NCI-H128 (cell line): ENCODE results near the gene SCRT2.
"Not testable (repeated sequence)": the region's sequence is repeated elsewhere in the genome, so short reads cannot be mapped to it uniquely, and the experiment has no call there.

Experiments used
- DNase-seq: peaks from one replicate; lab custom pipeline; 2025; ENCODE audit not compliant: unreplicated experiment; lab: John Stamatoyannopoulos, UW

The SCRT2 gene

DNA sequence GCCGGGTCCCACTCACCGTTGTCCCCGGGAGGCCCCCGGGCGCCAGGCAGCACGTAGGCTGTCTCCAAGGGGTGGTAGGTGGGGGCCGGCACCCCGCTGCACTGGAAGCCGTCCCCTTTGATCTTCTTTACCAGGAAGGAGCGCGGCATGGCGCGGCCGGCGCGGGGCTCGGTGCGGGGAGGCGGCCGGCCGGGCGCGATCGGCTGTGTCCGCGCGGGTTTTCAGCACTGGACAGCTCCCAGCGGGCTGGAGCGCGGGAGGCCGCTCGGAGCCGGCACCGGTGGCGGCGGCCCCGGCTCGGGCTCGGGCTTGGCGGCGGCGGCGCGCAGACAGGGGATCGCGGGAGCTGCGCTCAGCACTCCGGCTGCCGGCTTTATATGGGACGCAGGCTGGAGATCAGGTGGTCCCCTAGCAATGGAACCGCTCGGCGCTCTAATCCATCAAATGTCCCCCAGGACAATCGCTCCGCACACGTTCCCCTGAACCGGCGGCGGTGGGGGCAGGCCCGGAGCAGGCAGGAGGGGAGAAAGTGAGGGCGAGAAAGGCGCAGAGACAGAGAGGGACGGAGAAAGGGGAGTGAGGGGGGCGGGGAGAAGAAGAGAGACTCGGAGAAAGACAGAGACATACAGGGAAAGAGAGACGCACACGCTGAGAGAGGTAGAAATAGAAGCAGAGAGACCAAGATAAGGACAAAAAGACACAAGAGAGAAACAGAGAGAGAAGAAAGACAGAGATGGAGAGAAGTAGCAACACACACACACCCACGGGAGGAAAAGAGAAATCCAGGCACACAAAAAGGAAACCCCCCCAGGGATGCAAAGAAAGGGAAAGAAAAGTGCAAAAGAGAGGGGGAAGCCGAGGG, at the start of gene SCRT2:
TSS of gene SCRT2 (minus strand) at position 350 of the 862 bp plus-strand sequence. CDS start at position 149, 201 bp downstream.
- no peak for DNase-seq

DNA sequence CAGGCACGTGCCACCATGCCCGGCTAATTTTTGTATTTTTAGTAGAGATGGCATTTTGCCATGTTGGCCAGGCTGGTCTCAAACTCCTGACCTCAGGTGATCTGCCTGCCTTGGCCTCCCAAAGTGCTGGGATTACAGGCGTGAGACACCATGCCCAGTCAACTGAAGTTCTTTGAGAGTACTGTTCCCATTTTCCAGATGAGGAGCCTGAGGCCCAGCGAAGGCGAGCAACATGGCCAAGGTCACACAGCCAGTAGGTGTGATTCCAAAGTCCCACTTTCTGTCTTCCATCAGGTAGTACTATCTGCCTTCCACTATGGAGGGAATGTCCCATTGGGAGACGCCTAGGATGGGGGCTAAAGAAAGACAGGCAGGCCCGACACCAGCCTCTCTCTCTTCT, 49.2 kb upstream of the SCRT2 start:
- not testable (repeated sequence) for DNase-seq

DNA sequence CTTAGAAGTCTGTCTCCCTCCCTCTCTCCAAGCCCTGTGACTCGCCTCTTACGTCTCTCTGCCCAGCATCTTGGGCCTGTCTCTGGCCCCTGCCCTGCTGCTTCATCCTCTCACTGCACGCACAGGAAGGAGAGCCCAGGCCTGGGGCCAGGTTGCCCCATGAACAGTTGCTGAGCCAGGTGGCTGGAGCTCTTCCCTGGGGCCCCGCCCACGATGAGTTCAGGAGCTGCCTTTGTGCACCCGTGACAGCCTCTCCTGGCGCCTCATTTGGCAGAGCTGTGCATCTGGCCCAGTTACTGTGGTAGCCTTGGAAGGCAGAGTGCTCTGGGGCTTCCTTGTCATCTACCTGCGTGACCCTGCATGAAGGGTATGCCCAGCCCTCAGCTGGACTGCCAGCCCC, 48.2 kb upstream of the SCRT2 start:
- no peak for DNase-seq

DNA sequence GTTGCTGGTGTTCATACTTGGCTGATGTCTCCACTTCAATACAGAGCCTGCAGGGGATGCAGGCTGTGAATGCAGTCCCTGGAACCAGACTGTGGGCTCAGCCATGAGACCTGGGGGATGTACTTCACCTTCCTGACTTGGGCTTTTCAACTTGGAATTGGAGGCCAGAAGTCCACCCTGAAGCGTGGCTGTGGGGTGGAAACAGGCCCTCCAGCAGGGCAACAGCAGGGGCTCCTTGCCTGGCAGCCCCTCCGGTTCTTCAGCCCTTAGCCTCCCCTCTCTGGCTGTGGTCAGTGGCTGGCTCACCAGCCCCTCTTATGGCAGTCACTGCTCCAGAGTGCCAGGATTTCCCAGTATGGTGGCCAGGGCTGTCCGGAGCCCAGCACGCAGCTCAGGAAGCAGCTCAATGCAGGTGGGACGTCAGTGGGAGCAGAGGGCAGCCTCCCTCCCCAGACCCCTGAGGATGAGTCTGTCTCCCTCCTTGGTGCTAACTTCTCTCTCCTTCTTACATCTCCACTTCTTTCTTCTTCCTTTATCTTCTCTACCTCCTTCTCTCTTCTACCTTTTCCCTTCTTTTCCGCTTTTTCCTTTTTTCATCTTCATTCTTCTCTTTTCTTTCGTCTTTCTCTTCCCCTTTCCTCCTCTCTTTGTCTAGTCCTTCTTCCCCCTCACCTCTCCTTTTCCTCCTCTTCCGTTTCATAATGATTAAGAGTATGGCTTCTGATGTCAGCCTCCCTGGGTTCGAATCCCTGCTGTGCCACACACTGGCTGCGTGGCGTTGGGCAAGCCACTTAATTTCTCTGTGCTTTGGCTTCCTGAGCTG, 47.4 kb upstream of the SCRT2 start:
- DNase-seq = no peak

DNA sequence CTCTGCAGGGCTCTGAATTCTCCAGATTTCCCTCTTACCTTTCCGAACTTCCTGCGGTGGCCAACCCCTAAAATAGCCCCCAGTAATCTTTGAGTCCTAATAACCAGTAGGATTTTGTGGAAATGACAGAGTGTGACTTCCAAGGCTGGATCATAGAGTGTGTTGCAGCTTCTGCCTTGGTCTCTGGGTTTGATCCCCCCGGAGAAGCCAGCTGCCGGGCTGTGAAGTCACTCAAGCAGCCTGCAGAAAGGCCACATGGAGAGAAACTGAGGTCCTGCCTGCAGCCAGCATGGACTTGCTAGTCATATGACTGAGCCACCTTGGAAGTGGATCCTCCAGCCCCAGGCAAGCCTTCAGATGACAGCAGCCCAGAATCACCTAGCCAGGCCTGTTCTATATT, 46.3 kb upstream of the SCRT2 start:
- DNase-seq = no peak

DNA sequence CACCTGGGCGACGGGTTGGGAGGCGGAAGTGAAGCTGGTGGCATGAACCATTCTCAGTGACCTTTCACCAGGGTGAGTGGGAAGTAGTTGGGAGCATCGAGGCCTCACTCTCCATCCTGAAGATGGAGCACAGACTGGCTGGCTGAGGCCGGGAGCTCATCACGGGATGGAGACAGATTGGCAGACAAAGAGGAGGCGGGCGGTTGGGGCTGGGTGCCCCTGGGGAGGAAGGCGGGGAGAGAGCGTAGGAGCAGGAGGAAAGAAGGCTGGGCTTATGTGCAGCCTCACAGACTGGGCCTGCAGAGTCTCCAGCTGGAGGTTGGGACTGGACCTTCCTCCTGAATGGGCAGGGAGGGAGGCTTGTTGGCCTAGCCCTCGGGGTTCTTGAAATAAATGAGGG, 44.2 kb upstream of the SCRT2 start:
- no peak for DNase-seq

DNA sequence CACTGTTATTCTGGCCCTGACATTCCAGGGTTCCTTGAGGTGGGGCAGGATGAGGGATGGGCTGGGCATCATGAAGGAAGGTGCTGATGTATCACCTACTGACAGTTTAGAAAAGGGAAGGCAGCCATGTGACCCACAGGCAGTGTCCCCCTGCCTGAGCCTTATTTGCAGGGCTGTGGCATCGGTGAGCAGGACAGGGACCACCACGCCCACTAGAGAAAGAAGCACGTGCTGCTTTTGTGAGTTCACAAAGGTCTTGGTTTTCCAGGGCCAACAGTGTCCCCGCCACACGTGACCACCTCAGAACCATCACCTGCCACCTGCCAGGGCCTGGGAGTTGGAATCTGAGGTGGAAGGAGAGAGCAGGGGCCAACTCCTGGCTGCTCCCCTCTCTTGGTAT, 43.5 kb upstream of the SCRT2 start:
- DNase-seq = no peak

DNA sequence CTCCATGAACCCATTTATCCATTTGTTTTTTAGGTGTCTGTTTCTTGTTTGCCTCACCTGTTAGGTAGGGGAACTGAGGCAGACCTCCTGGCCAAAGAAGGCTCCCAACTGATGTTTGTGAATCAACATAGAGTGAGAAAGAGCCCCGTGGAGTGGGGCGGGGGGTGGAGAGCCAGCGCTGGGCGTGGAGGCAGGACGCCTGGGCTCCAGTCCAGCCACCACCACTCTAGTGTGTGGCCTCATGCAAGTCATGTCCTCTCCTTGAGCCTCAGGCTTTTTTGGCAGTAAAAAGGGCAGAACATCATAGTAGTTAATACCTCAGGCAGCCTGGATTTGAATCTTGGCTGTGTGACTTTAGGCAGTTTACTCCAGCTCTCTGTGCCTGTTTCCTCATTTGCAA, 42.2 kb upstream of the SCRT2 start:
- no peak for DNase-seq

DNA sequence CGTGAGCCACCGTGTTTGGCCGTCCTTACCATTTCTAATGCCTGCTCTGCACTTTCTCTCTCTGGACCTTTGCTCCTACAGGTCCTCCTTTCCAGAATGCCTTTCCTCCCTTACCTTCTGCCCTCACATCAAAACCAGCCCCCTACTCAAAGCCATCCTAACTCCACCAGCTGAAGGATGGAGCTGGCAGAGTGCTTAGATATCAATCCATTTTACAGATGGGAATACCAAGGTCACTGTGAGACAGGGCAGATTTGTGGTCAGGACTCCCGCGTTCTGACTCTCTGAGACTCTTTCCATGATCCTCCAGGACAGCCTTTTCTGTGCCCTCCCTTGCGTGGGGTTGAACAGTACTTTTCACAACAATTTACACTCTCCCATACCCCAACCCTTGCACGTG, 41.7 kb upstream of the SCRT2 start:
- DNase-seq = no peak

DNA sequence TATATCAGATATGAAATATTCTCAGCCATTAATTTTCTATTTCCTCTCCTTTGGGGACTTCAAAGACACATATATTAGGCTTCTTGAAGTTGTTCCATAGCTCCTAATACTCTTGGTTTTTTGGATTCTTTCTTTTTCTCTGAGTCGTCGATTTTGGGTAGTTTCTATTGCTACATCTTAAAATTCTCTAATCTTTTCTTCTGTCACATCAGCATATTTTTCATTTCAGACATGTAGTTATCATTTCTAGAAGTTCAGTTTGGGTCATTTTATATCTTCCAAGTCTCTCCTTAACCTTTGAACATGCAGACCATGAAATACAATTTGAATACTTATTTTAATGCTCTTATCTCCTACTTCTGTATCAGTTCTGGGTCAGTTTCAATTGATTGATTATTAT, 38.9 kb upstream of the SCRT2 start:
- no peak for DNase-seq

DNA sequence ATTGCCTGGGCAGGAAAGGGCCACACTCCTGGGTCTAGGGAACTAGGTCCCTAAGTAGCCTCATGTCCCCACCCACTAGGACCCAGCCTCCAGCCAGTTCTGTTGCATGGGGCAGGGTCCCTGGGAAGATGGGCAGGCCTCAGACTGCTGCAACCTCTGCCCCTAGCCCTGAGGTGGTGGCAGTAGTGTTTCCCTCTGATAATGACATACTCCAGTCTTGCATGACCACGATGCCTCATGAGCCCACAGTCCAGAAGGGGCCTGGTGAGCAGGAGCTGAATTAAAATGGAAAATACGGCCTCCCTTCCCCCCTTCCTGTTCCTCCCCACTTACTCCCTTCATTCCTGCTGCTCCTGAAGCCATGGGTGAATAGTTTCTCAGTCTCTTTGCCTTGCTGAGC, 36.0 kb upstream of the SCRT2 start:
- DNase-seq = no peak

DNA sequence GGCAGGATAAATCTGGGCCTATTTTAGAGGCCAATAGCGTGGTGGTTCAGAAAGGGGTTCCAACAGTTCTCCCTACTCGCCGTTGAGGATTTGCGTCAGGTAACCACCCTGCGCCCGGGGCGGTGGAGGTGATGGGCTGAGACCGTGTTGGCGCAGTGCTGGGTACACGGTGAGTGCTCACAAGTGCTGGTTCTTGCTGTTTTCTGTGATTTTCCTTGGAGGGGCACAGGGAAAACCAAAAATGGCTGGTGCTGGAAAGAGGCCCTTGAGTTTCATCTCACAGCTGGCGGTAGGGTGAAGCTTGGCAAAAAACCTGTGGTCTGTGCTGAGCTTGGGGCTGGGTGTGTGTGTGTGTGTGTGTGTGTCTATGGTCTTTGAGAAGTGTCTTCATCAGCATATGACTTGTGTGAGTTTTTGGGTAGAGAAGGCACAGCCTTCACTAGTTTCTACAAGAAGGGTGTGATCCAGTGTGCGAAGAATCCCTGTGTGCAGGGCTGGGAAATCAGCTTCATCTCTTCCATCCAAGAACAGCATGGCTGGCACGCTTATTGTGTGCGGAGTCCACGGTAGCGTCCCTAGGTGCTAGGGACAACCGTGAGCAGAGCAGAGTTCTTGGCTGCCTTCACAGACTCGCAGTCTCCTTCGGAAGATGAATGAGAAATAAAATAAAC, 35.3 kb upstream of the SCRT2 start:
- DNase-seq = no peak

DNA sequence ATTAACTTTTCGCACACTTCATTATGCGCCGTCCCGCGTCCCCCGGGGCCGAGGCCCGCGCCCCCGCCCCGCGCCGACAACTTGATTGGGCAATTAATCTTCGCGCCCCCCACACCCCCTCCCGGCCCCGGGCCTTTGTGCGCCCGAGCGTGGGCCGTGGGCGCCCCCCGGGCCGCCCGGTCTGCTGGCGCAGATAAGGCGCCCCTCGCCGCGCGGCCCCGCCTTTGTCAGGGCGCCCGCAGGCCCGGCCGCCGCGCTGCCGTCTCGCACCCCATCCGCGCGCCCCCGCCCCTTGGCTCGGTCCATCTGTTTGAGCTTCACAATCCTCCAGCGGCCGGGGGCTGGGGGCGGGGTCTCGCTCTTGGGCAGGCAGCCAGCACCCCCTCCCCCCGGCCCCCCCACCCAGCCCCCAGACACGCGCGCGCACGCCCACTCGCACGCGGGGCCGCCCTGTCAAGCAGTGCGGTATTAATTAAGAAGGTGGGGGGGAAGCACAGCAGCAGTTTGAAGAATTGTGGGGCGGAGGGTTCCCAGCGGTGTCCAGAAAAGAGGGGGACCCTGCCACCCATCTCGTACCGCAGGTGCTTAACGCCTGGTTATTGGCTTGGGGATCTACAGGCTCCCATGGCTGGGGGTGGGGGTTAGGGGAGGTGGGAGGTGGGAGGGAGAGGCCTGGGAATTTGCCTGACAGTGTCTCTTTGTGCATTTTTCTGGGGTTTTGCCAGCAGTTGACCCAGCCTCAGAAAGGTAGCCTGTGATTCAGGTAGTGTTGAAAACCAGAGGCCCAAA, 34.6 kb upstream of the SCRT2 start:
- no peak for DNase-seq

DNA sequence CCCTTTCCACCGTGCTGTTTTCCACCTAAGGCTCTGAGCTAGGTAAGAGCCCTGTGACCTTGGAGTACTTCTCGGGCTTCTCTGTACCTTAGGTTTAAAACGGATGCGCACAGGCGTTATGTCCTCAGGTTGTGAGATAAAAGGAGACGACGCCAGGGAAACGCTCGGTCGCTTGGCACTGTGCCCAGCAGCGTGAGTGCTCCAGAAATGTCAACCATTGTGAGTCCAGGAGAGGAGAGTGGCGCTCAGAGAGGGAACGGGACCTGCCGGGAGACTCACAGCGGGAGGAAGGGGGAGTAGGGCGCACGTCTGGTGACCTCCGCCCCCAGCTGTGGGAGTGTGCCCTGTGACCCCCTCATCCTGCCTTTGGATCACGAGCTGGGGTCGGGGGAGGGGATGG, 33.8 kb upstream of the SCRT2 start:
- DNase-seq = no peak

DNA sequence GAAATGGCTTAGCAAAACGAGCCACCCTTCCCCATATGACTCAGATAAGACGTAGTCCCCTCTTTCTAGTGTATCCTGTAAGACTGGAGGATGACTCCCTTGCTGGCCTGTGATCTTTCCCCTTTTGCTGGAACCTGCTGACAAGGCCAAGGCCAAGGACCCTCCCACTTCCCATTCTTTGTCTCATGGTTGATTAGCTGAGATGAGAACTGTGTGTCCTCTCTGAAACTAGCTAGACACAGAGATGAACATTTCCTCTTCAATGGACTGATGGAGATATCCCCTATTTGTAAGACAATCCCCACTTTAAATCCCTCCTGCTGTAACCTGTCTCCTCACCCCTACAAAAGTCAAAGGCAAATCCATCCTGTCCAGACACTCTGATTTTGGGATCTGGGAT, 33.4 kb upstream of the SCRT2 start:
- no peak for DNase-seq

DNA sequence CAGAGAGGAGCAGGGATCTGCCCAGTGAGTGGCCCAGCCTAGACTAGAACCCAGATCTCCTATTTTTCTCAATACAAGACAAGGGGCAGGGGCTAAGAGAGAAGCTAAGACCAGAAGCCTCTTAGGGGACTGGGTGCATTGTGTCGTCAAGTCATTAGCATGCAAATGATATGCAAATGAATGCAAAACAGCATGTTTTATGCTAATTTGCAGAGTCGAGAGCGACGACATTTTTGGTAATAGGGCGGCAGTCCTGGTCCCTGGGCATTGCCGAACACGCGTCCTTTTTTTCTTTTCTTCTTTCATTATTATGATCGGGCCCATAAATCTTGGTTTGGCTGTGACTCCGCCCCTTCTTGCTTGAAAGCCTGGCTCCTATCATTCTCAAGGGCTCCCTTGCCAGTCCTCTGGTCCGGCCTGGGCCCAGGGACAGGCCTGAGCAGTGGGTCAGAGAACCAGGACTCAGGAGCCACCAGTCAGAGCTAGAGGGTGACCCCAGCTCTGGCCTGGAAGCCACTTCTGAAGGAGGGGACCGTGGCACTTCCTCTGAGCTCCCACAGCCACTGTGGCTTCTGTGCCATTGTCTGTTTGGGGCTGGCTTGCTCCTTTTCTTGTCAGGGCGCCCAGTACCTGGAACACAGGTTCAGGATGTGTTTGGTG, 32.0 kb upstream of the SCRT2 start:
- no peak for DNase-seq

DNA sequence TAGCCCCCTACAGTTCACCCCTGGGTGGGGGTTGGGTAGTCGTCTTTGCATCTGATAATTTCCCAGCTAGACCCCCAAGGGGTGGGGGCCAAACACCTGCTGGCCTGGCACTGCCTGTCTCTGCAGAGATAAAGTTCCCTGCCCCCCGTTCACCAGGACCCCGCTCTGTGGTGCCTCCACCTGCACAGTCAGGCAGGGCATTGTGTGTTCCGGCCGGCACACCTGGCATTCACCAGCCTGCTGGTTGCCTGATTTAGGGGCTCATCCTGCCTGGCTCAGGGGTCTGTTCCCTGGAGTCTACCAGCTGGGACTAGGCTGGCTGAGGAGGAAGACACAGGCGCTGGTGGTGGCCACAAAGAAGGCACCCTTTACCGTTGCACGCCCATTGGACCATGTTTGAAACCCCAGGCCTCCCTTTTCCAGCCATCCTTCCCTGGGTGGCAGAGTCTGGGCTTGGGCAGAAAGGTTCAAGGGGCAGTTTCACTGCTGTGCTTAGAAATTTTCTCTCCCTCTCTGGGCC, 30.8 kb upstream of the SCRT2 start:
- no peak for DNase-seq

DNA sequence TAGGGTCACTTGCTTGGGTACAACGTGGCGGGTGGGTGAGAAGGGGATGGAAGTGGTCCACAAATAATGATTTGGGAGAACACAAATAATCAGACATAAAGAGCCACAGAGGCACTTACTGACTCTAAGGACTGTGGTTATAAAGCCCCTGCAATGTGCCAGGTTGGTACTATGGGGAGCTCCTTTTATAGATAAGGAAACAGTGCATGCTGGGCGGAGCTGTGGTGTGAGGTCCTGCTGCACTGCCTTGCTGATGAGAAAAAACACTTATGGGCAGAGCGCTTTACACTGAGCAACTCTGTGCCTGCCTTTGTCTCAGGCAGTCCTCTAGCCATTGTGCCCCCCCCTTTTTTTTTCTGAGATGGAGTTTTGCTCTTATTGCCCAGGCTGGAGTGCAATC, 29.1 kb upstream of the SCRT2 start:
- DNase-seq = no peak

DNA sequence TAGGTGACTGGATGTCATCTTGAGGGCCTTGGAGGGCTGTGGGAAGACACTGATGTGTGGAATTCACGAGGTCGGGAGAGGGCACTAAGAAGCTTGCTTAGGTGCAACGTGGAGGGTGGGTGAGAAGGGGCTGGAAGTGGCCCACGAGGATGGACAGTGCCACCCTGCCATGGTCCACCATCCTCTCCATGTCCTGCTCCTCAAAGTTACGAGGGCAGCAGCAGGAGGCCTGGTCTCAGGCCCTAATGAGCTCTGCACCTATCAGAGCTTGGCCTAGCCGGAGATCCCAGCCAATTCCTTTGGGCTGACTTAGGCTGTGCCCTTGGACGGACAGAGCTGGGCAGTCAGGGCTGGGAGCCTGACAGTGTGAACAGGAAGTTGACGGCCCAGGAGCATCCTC, 27.8 kb upstream of the SCRT2 start:
- no peak for DNase-seq

DNA sequence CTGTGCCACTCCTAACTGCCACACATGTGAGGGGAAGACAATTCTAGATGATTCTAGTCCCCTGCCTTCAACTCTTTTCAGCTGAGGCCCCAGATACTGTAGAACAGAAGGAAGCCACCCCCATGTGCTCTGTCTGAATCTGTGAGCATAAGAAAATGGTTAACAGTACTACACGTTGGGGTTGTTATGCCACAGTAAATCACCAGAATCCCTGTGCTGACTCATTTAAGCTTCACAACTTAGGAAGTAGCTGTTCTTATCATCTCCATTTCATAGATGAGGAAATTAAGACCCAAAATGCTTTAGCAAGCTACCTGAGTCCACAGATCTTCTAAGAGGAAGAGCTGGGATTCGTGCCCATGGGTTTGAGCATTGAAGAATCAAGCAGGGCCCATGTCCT, 27.4 kb upstream of the SCRT2 start:
- no peak for DNase-seq
